ENCODE measurements around the gene HTR3B.

The HTR3B gene

GRCh38 chr11:113947994-113948393 is 43.4 kb downstream of the HTR3B start:
- no peak for DNase-seq

- DNase-seq: no peak
These were observed 45.3 kb downstream of the HTR3B start for GRCh38 chr11:113949891-113950290.

- DNase-seq: no peak
These were observed 46.9 kb downstream of the HTR3B start for GRCh38 chr11:113951537-113951936.

- no peak for DNase-seq
These were observed 47.5 kb downstream of the HTR3B start for GRCh38 chr11:113952070-113952469.

- no peak for DNase-seq
These were observed 48.0 kb downstream of the HTR3B start for GRCh38 chr11:113952588-113952987.

- no peak for DNase-seq
These were observed 49.6 kb downstream of the HTR3B start for GRCh38 chr11:113954235-113954634.

- no peak for DNase-seq
These were observed 52.4 kb downstream of the HTR3B start for GRCh38 chr11:113956986-113957385.

GRCh38 chr11:113960702-113961330 is 56.2 kb downstream of the HTR3B start:
- no peak for DNase-seq

- DNase-seq: no peak
These were observed 62.8 kb downstream of the HTR3B start for GRCh38 chr11:113967361-113967760.

GRCh38 chr11:113971506-113972195 is 67.1 kb downstream of the HTR3B start:
- no peak for DNase-seq

GRCh38 chr11:113974741-113975470 is 70.3 kb downstream of the HTR3B start, which contains the start of gene HTR3A:
HTR3A (plus strand) TSS chr11:113975108; CDS start chr11:113975326, 218 bp downstream.
- DNase-seq: no peak

GRCh38 chr11:113977071-113977490 is 72.5 kb downstream of the HTR3B start:
- no peak for DNase-seq

- no peak for DNase-seq
These were observed 73.1 kb downstream of the HTR3B start for GRCh38 chr11:113977701-113978100.

GRCh38 chr11:113979431-113979830 is 74.8 kb downstream of the HTR3B start:
- no peak for DNase-seq

GRCh38 chr11:113980785-113981184 is 76.2 kb downstream of the HTR3B start:
- DNase-seq: no peak

- DNase-seq: no peak
These were observed 77.7 kb downstream of the HTR3B start for GRCh38 chr11:113982306-113982705.

- DNase-seq: no peak
These were observed 80.2 kb downstream of the HTR3B start for GRCh38 chr11:113984781-113985180.

GRCh38 chr11:113985906-113986305 is 81.3 kb downstream of the HTR3B start:
- no peak for DNase-seq

- DNase-seq: no peak
These were observed 82.0 kb downstream of the HTR3B start for GRCh38 chr11:113986351-113987140.

- DNase-seq: no peak
These were observed 84.8 kb downstream of the HTR3B start for GRCh38 chr11:113989381-113989780.

GRCh38 chr11:113989916-113990315 is 85.3 kb downstream of the HTR3B start:
- DNase-seq: no peak

- no peak for DNase-seq
These were observed 86.6 kb downstream of the HTR3B start for GRCh38 chr11:113991170-113991569.
